Small intestine (tissue), 7 donors: ENCODE results near the gene DUX4. TPM values are rescaled to one million over a fixed set of nuclear protein-coding genes. Genes with fewer than 3 reads are reported as not detected.
"Not testable (repeated sequence)": the region's sequence is repeated elsewhere in the genome, so short reads cannot be mapped to it uniquely, and the experiment has no call there.

Experiments
- DNase-seq, 2 donors: peaks; one replicate each; pipeline versions ENCODE4 v3.0.0 to v3.0.0-alpha.2; 2013
- FAIRE-seq: peaks from 2 replicates; lab custom pipeline; 2012; peaks lifted over from hg19 to GRCh38; lab: Jason Lieb, UNC
- H3K27ac ChIP-seq, 3 donors: one replicate each; pipeline ENCODE4 v1.5.1; 2013; ENCODE audit warnings: low read length in 2 of 3, mild to moderate bottlenecking in 2 of 3, control low read depth in 1 of 3, inconsistent platforms in 1 of 3, low read depth in 1 of 3, moderate library complexity in 1 of 3
- H3K27me3 ChIP-seq, 3 donors: one replicate each; pipeline ENCODE4 v1.6.1; 2013; ENCODE audit warnings: low read length in 3 of 3, inconsistent platforms in 1 of 3; ENCODE audit not compliant: control insufficient read depth in 3 of 3, insufficient read depth in 3 of 3
- H3K36me3 ChIP-seq, 3 donors: one replicate each; pipeline ENCODE4 v1.6.1; 2013; ENCODE audit warnings: low read length in 3 of 3, inconsistent platforms in 1 of 3, low read depth in 1 of 3, mild to moderate bottlenecking in 1 of 3, moderate library complexity in 1 of 3; ENCODE audit not compliant: control insufficient read depth in 3 of 3, insufficient read depth in 2 of 3
- H3K4me1 ChIP-seq, 3 donors: one replicate each; pipeline ENCODE4 v1.6.1; 2013; ENCODE audit warnings: low read length in 2 of 3, inconsistent platforms in 1 of 3, low read depth in 1 of 3, mild to moderate bottlenecking in 1 of 3, moderate library complexity in 1 of 3; ENCODE audit not compliant: control insufficient read depth in 3 of 3, insufficient read depth in 2 of 3
- H3K4me3 ChIP-seq, 3 donors: one replicate each; pipeline ENCODE4 v1.5.1; 2013; ENCODE audit warnings: low read length in 3 of 3, control low read depth in 1 of 3, inconsistent platforms in 1 of 3, low read depth in 1 of 3, mild to moderate bottlenecking in 1 of 3, moderate library complexity in 1 of 3
- H3K9me3 ChIP-seq, 2 donors: one replicate each; pipeline ENCODE4 v1.6.1; 2013; ENCODE audit warnings: low read depth in 1 of 2, low read length in 1 of 2; ENCODE audit not compliant: control insufficient read depth in 2 of 2, insufficient read depth in 1 of 2
- WGBS, 3 donors: extraction: QIAGEN DNeasy Blood & Tissue Kit; methylation state at CpG; one replicate each; pipeline ENCODE4 v1.1.7; 2013; 5-methylcytosine and 5-hydroxymethylcytosine counted together
- polyA plus RNA-seq, 4 donors: library from polyadenylated mRNA; stranded (reverse) in 3 of 4; unstranded in 1 of 4; fragments of 200-250 nt in 3 of 4; fragments of 120-200 nt in 1 of 4; gene quantifications; one replicate each; pipeline versions ENCODE4 v1.2.1 to v1.2.3, GENCODE V29; 2013
- donor health status: healthy with polysubstance abuse.
- donor health status: control.
- donor health status: control.
- donor health status: Bipolar disorder and iron deficiency.
- donor health status: healthy.

Gene DUX4
- polyA plus RNA-seq, 4 donors, result 0.07 TPM; not detected in 3

- not testable (repeated sequence) for DNase-seq, H3K27me3 ChIP-seq, H3K4me1 ChIP-seq, H3K36me3 ChIP-seq, H3K4me3 ChIP-seq, H3K27ac ChIP-seq, H3K9me3 ChIP-seq, FAIRE-seq
- 81 to 94% (median 90%) methylated on average over 41 to 44 of the region's 73 CpGs for WGBS, 3 donors
Measured at GRCh38 chr4:190203510-190203909, 29.9 kb downstream of the DUX4 start.

Other genes starting within 250 kb of the DUX4 start
- gene FRG1, start 232.9 kb upstream of the DUX4 start, polyA plus RNA-seq, result 10 to 100 TPM; 35.6 to 40.4 (median 38.7) TPM
- gene FRG2, start 146.5 kb upstream of the DUX4 start, polyA plus RNA-seq, result not detected
- not detected for gene DBET, start 109.3 kb upstream of the DUX4 start, polyA plus RNA-seq